GM19035 (cell line): Measurements from ENCODE around the gene PHACTR4.
"Not testable (repeated sequence)": the region's sequence is repeated elsewhere in the genome, so short reads cannot be mapped to it uniquely, and the experiment has no call there.

Experiments
- ATAC-seq: cut with Tn5 transposase; IDR thresholded peaks from one replicate; pipeline ENCODE4 v1.9.1; 2021; ENCODE audit not compliant: unreplicated experiment

The PHACTR4 gene

DNA sequence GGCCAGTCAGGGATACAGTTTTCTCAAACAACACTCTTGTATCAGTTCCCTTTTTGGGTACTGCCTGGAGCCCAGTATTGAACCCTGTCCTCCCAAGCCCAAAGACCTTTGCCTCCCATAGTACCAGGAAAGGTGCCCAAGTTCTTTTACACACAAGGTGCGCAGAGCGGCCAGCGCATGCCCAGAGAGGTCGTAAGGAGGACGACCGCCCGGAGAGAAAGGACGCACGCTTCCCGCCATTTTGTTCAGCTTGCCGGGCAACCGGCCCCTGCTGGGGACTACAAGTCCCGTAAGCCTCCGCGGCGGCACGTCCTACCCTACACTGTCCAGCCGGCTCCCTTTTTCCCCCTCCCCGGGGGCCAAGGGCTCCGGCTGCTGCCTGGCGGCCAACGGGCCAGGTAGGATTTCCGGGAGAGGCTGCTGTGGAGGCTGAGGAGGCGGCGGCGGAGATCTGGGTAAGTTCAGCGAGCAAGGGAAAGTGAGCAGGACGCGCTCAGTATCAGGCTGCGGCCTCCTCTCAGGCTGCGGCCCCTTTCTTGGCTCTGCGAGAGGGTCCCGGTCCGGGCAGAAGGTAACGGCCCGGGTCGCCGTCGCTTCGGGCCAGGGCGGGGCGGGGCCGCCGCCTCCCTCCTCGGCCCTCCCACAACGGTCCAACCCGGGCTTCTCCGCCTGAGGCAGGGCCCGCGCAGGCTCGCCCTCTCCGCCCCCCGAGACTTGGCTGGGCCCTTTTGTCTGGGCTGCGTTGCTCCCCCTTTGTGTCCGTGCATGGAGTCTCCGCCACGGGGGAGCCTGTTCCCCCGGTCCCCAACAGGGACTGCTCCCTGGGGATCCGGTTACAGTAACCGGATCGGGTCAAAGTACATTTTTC is at the start of gene PHACTR4:
PHACTR4 (plus strand) TSS at position 370 of the 868 bp plus-strand sequence. CDS start 37,708 bp downstream, outside the sequence.
- ATAC-seq: peak; percentile 92

DNA sequence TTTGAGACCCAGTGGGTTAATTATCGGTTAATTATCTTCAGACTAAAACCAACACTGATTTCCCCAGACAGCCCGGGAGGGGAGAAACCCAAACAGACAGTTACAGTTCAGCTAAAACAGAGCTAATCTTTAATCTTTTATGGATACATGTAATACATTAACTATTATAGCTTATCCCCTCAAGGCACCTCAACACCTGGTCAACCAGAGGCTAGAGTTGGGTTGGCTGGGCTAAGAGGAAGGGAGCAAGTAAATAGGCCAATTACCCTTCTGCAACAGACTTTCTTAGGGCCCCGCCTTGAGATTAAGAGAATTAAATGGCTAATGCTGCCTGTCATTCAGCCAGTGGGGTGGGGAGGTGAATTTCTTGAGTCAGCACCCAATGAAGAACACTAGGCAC is 47.3 kb upstream of the PHACTR4 start:
- ATAC-seq: no peak

DNA sequence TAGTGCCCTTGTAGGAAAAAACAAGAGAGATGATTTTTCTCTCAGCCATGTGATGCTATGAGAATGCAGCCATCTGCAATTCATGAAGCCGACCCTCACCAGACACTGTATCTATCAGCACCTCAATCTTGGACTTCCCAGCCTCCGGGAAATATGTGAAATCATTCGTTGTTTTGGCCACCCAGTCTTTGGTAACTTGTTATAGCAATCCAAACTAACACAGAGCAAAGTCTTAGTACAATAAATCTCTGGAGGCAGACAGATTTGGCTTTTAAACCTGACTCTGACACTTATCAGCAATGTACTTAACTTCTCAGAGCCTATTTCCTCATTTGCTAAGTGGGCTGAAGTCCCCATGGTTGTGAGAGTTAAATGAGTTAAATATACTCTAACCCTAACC is 45.8 kb upstream of the PHACTR4 start:
- no peak for ATAC-seq

DNA sequence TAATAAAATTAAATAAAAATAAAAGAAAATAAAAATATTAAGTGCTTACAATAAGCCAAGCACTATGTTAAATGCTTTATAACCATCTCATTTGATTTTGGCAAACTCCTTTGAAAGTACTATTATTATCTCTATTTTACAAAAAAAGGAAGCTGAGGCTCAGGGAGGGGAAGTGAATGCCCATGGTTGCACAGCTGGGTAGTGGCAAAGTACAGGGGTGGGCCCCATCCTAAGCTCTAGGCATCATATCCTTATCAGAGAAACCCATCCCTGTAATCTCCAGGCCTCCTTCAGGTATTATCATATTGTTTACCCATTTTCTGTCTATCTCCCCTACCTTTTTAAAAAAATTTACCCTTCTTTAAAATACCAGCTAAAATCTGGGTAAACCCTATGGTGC is 43.0 kb upstream of the PHACTR4 start:
- no peak for ATAC-seq

DNA sequence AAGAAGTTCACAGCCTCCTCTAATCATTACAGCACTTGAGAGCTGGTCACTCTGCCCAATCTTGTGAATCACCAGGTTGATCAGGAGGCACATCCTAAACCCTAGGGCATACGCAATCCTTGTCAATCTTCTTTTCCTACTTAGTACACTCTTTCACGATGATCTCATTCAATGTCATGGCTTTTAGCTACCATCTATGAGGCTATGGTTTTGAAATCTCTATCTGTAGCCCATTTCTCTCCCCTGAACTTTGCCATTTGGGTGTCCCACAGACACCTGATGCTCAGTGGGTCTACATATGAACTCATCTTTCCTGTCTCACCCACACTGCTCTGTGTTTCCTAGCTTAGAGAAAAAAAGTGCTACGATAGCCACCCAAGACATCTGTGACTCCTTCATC is 42.6 kb upstream of the PHACTR4 start:
- no peak for ATAC-seq

DNA sequence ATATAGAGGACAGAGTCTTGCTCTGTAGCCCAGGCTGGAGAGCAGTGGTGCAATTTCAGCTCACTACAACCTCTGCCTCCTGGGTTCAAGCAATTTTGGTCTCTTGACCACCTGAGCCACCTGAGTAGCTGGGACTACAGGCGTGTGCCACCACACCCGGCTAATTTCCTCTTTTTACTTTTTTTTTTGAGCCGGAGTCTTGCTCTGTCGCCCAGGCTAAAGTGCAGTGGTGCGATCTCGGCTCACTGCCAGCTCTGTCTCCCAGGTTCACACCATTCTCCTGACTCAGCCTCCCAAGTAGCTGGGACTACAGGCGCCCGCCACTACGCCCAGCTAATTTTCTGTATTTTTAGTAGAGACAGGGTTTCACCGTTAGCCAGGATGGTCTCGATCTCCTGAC is 42.1 kb upstream of the PHACTR4 start:
- not testable (repeated sequence) for ATAC-seq

DNA sequence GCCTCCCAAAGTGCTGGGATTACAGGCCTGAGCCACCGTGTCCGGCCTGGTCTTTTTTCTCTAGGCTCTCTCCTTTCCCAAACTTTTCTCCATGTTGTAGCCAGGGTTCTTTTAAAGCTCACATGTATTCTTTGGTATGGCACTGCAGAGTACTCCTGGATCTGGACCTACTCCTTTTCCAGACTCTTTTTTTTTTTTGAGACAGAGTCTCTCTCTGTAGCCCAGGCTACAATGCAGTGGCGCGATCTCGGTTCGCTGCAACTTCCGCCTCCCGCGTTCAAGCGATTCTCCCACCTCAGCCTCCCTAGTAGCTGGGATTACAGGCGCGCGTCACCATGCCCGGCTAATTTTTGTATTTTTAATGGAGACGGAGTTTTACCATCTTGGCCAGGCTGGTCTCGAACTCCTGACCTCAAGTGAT is 41.3 kb upstream of the PHACTR4 start:
- peak; percentile 4 for ATAC-seq

DNA sequence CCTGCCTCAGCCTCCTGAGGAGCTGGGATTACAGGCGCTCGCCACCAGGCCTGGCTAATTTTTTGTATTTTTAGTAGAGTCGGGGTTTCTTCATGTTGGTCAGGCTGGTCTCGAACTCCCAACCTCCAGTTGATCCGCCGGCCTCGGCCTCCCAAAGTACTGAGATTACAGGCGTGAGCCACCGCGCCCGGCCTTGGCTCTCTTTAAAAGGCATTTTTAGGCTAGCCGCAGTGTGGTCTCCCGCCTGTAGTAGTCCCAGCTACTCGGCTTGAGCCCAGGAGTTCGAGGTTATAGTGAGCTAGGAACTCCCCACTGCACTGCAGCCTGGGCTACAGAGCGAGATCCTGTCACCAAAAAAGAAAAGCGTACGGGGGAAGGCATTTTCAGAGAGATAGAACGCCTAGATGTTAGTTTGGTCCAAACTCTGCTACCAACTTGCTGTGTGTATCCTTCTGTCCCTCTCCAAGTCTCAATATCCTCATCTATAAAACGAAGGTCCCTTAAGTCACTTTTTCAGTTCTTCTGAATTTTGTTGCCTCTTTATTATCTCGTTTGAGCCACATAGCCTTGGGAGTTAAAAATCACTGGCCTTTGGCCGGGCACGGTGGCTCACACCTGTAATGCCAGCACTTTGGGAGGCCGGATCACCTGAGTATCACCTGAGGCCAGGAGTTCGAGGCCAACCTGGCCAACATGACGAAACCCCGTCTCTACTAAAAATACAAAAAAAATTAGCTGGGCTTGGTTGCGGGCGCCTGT is 40.0 kb upstream of the PHACTR4 start:
- ATAC-seq: peak; percentile 12

DNA sequence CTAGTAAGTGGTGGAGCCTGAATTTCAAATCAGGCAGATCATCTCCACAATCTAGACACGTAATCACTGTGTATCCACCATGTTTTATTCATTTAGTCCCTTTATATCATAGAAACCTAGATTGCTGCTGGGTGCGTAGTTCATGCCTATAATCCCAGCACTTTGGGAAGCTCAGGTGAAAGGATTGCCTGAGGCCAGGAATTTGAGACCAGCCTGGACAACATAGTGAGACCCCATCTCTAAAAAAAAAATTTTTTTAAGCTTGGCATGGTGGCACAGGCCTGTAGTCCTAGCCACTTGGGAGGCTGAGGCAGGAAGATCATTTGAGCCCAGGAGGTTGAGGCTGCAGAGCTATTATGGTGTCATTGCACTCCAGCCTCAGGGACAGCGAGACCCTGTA is 30.6 kb upstream of the PHACTR4 start:
- no peak for ATAC-seq

DNA sequence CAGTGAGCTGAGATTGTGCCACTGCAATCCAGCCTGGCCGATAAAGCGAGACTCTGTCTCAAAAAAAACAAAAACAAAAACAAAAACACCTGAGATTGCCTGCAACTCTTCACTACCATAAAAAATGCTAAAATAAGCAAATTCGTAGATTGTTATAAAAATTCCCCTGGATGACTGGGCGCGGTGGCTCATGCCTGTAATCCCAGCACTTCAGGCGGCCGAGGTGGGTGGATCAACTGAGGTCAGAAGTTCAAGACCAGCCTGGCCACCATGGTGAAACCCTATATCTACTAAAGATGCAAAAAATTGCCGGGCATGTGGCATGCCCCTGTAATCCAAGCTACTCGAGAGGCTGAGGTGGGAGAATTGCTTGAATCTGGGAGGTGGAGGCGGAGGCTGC is 30.0 kb upstream of the PHACTR4 start:
- ATAC-seq: no peak

DNA sequence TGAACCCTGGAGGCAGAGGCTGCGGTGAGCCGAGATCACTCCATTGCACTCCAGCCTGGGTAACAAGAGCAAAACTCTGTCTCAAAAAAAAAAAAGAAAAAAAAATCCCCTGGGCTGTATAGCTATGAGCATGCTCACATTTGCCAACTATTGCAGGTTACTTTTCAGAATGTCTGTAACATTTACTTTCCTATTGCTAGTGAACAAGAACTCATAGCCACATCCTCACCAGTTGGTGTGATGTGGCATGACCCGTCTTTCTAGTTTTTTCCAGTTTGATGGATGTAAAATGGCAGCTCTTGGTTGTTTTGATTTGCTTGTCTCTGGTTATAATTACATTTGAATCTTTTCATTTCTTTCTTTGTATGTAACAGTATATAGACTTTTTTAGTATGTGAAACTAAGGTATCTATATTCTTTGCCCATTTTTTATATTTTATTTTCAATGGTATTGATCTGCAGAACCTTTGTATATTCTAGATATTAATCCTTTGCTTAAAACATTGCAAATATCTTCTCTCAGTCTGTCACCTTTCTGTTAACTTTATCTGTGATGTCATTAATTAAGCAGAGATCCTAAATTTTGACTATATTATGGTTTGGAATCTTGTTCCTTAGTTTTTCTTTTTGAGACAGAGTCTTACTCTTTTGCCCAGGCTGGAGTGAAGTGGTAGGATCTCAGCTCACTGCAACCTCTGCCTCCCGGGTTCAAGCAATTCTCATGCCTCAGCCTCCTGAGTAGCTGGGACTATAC is 29.1 kb upstream of the PHACTR4 start:
- no peak for ATAC-seq

DNA sequence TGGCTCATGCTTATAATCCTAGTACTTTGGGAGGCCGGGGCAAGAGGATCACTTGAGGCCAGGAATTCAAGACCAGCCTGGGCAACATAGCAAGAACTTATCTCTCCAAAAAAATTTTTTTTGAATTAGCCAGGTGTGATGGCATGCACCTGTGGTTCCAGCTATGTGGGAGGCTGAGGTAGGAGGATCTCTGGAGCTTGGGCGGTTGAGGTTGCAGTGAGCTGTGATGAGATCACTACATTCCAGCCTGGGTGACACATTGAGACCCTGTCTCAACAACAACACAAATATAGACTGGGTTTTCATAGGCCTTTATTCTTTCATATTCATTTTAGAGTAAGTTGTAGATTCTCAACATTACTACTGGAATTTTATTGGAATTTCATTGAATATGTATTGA is 27.9 kb upstream of the PHACTR4 start:
- no peak for ATAC-seq

DNA sequence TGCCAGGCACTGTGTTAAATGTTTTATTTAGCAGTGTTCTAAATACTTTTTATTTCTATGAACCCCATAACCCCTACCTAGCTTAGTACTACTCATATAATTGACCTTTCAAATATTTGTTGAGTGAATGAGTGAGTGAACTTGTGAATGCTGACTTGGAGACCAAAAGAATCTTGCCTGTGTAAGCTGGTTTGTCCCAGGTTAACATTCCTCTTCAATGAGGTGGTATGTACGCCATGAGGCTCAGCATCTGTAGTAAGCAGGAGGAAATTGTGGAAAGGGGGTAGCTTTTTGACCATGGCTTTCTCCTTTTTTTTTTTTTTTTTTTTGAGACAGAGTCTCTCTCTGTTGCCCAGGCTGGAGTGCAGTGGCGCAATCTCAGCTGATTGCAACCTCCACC is 26.1 kb upstream of the PHACTR4 start:
- ATAC-seq: no peak

DNA sequence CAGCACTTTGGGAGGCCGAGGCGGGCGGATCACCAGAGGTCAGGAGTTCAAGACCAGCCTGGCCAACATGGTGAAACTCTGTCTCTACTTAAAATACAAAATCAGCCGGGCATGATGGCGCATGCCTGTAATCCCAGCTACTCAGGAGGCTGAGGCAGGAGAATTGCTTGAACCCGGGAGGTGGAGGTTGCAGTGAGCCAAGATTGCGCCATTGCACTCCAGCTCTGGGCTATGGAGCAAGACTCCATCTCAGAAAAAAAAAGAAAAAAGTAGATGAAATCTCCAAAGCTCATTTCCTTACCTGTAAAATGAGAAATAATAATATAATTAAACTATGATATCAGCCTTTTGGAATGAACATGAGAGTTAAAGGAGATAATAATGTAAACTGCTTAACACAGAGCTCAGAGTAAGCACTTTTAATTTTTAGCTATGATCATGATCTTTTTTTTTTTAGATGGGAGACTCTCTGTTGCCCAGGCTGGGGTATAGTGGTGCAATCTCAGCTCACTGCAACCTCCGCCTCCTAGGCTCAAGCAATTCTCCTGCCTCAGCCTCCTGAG is 16.2 kb upstream of the PHACTR4 start:
- not testable (repeated sequence) for ATAC-seq

DNA sequence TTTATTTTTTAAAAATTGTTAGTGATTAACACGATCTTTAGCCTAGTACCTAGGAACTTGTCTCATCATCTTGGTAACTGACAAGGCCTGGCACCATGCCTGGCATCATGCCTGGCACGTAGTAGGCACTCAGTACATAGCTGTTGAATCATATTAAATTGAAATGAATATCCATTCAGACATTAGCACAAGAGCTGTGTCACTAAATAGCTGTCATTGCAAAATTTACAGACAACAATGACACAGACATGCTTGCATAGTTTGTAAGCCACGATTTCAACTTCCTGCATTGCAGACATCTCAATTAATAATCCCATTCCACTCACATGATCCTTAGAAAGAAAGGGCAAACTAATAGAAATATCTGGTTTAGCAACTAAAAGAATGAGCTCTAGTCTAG is 15.4 kb upstream of the PHACTR4 start:
- ATAC-seq: no peak

DNA sequence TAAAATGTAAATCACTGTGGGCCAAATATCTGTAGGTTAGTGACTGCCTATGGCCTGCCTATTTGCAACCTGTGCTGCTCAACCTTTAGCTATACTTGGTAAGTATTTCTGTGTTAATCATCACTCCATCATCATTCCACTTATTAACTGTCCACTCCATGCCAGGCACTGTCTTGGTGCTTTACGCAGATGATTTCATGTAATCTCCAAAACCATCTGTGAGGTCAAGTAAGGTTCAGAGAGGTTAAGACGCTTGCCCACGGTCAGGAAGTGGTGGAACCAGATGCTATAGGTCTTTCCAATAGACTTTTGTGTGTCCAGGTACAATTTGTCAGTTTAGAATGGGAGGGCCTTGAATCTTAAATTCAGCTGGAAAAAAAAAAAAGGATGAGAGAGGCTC is 10.8 kb upstream of the PHACTR4 start:
- ATAC-seq: no peak

DNA sequence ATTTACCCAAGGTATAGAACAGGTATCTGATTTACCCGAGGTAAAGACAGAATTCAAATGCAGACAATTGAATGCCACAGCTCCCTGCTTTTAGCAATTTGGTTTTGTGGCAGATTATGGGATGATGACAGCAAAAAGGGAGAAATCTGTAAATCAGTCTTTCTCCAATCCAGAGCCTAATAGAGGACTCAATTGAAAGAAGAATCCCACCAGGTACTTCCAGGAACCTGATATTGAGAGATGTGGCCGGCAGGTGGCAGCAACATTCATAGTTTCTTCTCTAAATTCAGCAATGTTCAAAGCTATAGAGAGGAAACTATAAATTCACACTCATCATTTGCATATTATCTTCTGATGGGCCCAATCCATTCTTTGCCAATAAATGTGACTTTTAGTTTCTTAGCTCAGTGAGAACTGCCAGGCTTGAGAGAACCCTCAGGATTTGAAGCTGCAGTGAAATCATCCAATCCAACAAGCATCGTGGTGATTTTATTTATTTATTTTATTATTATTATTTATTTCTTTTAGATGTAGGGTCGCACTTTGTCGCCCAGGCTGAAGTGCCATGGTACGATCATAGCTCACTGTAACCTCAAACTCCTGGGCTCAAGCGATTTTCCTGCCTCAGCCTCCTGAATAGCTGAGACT is 9.8 kb upstream of the PHACTR4 start:
- no peak for ATAC-seq

DNA sequence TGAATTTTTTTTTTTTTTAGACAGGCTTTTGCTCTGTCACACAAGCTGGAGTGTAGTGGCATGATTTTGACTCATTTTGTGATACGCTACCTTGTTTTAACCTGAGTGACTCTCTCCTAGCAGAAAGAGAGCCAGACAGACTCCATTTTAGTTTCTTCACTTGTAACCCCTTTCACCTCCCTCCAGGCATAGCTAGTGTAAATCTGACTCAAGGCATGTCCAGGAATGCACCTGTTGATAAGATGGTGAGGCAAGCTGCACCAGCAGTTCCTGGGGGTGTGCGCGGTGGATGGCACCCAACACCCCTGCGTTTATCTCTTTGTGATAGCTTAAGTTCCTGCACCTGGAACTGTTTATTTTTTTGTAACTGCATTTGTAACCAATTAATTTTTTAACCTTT is 4.7 kb upstream of the PHACTR4 start:
- no peak for ATAC-seq

DNA sequence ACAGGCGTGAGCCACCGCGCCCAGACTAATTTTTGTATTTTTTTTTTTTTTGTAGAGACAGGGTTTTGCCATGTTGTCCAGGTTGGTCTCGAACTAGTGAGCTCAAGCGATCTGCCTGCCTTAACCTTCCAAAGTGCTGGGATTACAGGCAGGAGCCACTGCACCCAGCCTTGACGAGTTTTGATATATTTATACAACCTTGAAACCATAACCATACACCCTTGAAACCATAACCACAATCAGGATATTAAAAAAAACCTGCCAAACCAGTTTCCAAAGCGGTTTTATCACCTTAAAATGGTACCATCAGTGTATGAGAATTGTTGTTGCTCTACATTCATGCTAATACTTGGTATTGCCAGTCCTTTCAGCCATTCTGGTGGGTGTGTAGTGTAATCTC is 3.7 kb upstream of the PHACTR4 start:
- no peak for ATAC-seq

DNA sequence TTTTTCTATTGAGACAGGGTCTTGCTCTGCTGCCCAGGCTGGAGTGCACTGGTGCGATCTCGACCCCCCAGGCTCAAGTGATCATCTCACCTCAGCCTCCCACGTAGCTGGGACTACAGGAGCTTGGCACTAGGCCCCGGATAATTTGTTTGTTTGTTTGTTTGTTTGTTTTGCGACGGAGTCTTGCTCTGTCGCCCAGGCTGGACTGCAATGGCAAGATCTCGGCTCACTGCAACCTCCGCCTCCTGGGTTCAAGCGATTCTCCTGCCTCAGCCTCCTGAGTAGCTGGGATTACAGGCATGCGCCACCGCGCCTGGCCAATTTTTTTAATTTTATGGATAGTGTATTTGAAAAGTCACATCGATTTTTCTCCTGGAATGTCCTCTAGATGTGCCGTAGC is 932 bp upstream of the PHACTR4 start:
- ATAC-seq: not testable (repeated sequence)
